ENCODE results near the gene AFAP1.

Gene AFAP1

DNA sequence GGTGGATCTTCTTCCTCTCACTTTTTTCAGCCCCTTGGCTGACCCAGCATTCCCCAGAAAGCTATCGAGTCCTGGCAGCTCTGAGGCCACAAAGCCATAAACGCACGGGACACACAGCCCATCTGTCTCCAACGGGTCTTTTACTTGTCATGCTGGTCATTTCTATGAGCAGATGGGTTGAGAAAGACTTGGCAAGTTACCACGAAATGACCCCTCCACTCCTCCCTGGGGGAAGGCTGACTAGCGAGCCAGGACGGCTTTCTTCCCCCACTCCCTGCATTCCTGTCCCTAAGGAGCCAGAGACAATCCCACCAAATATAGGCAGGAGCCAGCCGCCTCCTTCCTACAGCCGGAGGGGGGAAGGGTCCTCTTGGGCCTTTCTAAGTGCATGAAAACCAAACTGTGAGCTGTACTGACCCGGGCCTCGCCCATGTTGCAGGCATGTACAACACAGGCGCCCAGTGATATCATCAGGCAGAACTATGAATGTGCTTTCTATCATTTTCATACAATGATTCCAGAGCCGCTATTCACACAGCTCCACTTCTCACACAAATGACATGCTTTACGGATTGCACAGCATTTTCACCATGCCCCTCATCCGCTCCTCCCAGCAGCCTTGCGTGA, 28.6 kb downstream of the AFAP1 start:
- DNase-seq = peak; percentile 56

GRCh38 chr4:7910263-7910896, 29.3 kb downstream of the AFAP1 start:
- DNase-seq = peak; percentile 39

DNA sequence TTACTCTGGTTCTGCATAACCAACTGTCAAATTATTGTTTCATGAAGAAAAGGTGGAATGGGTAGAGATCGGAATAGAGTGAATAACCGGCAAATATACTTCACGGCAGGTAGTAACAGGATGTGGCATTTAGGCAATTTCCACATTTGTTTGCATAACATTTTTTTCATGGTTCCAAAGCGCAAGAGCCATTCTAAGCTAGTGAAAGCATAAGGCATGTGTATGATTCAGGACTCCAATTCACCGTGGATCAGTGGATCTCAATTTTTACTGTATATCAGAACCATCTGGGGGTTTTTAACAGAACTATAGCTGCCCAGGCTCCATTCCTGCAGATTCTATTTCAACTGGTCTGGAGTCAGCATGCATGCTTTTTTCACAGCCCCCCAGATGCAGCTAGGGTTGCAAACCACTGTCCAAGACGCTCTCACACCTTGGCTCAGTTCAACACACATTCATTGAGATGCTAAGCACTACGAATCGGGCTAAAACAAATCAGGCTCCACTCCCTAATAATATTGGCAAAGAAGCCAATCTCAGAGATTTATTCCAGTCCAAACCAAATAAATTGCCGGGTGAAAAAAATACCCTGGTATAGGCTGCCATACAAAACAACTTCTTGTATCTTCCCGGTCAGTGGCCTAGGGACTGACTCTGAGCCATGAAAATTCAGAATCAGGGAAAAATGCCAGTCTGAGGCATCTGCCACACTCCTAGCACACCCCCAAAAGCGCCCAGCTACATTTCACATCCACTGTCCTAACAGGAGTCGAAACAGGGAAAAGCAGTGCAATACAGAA, 30.0 kb downstream of the AFAP1 start:
- DNase-seq = no peak

DNA sequence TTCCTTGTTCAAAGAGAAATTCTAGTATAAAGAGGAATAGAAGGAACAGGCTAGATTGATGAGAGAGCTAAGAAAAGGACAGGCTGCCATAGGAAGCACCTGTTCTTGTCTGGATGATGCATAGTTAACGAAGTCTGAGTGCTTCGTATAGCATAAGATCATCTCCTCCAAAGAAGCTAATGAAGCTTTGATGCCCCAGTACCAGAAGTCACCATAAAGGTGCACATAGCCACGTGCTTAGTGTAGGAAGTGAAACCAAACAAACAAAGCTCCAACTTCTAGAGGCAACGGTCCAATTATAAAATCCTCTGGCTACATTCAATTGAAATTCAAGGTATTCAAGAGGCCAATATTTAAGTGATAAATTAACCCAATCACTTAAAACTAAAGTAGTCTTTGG, 31.0 kb downstream of the AFAP1 start:
- DNase-seq = no peak

DNA sequence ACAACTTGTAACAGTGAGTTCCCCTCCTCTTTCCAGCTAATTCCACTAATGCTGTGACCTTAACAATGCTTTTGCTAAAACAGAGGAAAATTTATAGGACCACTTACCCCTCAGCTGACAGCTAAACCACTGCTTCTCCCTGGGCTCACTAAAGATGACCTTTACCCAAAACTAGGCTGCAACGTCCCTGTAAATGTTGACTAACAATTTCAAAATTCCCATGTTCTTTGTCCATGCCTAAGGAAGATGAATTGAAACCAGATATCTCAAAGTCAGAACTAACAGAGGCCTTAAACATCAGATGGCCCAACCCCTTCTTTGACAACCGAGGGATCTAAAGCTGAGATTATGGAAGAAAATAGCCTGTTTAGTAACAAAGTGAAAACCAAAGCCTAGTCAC, 32.5 kb downstream of the AFAP1 start:
- DNase-seq = no peak

GRCh38 chr4:7906171-7906701, 33.4 kb downstream of the AFAP1 start:
- DNase-seq = peak; percentile 43

GRCh38 chr4:7904952-7905915, 34.4 kb downstream of the AFAP1 start:
- DNase-seq = peak; percentile 78

- DNase-seq = peak; percentile 38
Measured at GRCh38 chr4:7903791-7904516, 35.7 kb downstream of the AFAP1 start.

DNA sequence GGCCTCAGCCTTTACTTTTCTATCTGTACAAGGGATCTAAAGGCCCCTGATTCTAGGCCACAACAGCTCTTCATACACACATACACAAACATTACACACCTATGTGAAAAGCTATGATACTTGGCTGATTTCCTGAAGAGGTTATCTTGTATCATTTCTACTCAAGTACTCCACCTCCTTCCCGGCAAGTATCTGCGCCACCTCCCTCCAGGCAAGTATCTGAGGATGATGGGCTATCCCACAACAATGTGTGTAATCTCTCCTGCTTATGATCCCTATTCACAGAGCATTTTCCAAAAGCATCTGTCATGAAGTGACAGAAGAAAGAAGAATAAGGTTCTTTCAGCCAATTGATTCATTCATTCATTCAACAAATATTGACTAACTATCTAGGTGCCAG, 36.8 kb downstream of the AFAP1 start:
- no peak for DNase-seq

DNA sequence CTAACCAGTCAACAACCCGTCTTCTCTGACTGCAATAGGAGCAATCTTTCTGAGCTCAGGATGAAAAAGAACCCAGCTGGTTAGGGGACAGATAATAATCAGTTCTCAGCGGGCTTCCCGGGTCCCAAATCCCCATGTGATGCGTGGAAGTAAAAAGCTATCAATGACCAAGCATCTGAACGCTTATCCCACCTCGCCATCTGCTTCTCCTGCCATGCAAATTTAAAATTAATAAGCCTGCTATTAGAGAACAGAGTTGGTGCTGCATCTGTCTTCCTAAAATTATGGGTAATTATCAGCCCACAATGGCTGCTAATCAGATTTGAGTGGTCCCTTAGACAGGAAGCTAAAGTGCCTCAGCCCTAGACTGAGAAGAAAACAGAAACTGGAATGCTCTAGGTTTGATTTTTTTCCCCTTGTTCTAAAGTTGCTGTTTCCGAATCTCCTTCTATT, 37.5 kb downstream of the AFAP1 start:
- DNase-seq = no peak

- no peak for DNase-seq
Measured at GRCh38 chr4:7901311-7901885, 38.3 kb downstream of the AFAP1 start.

GRCh38 chr4:7900334-7900909, 39.2 kb downstream of the AFAP1 start:
- DNase-seq = no peak

DNA sequence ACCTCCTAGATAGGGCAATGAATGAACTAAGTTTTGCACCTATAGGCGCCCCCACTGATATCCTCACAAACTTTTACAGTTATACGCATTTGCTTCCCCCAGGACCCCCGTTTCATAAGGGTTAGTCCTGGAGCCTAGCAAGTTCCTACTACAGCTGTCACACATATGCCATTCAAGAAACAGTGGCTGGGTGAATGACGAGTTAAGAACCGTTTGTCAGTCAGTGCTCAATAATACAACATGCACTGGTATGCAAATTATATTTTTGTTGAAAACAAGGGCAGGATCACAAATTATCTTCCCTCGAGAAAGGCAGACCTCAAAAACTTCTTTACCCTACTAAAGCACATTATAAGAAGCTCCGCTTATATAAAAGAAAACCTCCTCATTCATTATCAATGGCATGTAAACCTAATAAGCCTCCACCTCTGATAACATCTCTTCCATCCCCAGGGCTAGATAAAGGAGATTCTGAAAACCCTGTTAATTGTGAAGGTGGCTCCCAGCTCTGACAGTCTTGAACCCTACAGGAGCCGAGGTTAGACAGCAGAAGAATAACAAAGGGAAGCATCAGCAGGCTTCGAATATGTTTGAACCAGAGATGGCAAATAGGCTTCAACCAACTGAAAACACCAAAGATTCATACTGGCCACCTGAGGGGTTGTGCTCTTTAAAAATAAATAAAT, 40.3 kb downstream of the AFAP1 start:
- DNase-seq = no peak

- no peak for DNase-seq
Measured at GRCh38 chr4:7898385-7898784, 41.3 kb downstream of the AFAP1 start.

- DNase-seq = no peak
Measured at GRCh38 chr4:7897811-7898210, 41.9 kb downstream of the AFAP1 start.

GRCh38 chr4:7894677-7895181, 44.9 kb downstream of the AFAP1 start:
- no peak for DNase-seq

DNA sequence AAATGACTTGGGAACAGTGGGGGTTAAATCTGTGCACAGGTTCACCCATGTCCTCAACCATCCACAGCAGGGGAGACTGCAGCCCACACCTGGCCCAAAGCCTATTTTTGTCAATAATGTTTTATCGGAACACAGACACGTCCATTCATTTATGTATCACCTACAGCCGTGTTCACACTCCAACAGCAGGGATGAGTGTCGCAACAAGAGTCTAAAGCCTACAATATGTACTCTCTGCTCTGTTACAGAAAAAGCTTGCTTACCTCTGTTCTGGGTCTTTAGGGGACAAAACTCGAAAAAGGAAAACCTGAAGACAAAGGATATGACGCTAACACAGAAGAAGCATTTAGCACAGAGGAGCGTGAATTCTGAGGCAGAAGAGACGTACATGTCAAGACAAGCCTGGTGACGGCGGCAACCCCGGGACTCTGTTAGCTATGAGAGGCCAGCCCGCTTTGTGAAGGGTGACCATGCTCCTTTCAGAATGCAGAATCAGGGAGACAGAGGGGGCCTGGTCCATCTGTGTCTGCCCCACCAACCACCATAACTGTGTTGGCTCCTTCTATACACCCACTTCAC, 45.5 kb downstream of the AFAP1 start:
- no peak for DNase-seq

- DNase-seq = no peak
Measured at GRCh38 chr4:7893539-7893938, 46.1 kb downstream of the AFAP1 start.

DNA sequence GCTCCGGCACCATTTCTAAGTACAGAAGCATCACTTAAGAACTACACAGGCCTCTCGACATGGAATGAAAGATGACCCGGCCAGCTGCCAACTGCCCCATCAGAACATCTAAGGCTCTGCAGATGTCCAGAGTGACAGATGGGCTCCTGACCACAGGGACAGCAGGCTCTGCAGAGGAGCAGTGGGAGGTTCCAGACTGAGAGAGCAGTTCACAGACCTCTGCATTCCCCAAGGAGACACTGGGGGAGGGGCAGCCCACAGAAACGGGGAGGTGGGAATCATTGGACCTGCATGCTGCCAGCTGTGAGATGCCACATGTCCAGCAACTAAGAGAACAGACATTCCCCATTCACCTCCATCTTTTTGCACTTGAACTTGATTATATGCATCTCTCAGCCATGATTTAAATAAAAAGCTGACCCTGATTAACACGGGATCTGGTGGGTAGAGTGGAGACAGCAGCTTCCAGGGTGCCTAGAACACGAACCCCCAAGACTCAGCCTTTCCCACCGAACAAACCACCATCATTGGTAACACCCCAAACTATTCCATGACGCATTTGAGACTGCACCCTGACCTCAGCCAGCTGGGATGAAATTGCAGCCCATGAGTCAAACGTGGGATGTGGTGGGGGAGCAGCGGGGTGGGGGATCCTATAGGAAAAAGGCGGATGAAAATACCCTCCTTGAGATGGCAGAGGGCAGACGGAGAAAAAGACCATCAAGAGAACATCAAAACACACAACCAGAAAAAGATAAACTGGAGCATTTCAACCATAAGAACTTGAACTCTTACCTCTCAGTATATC, 47.2 kb downstream of the AFAP1 start:
- DNase-seq = peak; percentile 42
